SH-SY5Y (cell line): ENCODE data around the gene MRPL36.

Experiments
- GATA2 ChIP-seq: IDR thresholded peaks from 2 replicates; pipeline ENCODE4 v1.6.1; 2011; ENCODE audit warnings: mild to moderate bottlenecking, low read depth, low read length
- GATA3 ChIP-seq: IDR thresholded peaks from 2 replicates; pipeline ENCODE4 v1.6.1; 2011; ENCODE audit warnings: low read depth, mild to moderate bottlenecking, low read length, moderate library complexity

- TF ChIP-seq GATA2 (no peak), GATA3 (no peak)
Observed at GRCh38 chr5:1782385-1783215, 17.0 kb downstream of the MRPL36 start.
